Astrocyte of the cerebellum (primary cell): ENCODE results near the gene KRTAP5-2.
"Not testable (repeated sequence)": the region's sequence is repeated elsewhere in the genome, so short reads cannot be mapped to it uniquely, and the experiment has no call there.

Experiments
- DNase-seq: peaks from one replicate; pipeline ENCODE4 v3.0.0-alpha.2; 2011; ENCODE audit warnings: low read depth
- H3K4me3 ChIP-seq: 2 replicates; pipeline ENCODE4 v1.5.1; 2011; ENCODE audit warnings: mild to moderate bottlenecking, low read depth, low read length, moderate library complexity
- in situ Hi-C: cut with HindIII; loops from 2 replicates; pipeline ENCODE4 v1.10.0; 2017; ENCODE audit warnings: low sequenced_read_pairs
- TF ChIP-seq, protein P1 (sequence below): IDR thresholded peaks from 2 replicates; pipeline ENCODE4 v1.5.1; 2012; ENCODE audit warnings: low read length, low read depth, moderate library complexity, mild to moderate bottlenecking; ENCODE audit errors: missing control alignments

The KRTAP5-2 gene

DNA sequence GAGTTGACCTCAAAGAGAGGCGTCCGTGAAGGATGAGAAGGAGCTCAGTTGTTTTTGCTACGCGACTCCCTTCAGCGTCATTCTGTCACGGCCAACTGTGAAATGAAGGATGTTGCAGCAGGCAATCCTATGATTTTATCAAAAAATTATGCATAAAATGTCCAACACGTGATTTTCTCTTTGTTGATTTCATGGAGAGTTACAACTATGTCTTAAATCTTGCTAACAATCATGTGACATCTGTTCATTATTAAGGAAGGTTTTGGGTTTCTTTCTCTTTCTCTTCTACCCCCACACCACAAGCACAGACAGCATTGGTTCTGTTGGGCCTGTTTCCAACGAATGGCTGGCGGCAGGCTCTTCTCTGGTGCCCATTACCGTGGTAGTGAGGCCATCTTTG, 20.1 kb upstream of the KRTAP5-2 start:
- H3K4me3 ChIP-seq, result no peak overlapping the region
- in situ Hi-C loops, result no loop called here
- no peak for DNase-seq
- TF ChIP-seq, protein P1, sequence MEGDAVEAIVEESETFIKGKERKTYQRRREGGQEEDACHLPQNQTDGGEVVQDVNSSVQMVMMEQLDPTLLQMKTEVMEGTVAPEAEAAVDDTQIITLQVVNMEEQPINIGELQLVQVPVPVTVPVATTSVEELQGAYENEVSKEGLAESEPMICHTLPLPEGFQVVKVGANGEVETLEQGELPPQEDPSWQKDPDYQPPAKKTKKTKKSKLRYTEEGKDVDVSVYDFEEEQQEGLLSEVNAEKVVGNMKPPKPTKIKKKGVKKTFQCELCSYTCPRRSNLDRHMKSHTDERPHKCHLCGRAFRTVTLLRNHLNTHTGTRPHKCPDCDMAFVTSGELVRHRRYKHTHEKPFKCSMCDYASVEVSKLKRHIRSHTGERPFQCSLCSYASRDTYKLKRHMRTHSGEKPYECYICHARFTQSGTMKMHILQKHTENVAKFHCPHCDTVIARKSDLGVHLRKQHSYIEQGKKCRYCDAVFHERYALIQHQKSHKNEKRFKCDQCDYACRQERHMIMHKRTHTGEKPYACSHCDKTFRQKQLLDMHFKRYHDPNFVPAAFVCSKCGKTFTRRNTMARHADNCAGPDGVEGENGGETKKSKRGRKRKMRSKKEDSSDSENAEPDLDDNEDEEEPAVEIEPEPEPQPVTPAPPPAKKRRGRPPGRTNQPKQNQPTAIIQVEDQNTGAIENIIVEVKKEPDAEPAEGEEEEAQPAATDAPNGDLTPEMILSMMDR, result no peak

DNA sequence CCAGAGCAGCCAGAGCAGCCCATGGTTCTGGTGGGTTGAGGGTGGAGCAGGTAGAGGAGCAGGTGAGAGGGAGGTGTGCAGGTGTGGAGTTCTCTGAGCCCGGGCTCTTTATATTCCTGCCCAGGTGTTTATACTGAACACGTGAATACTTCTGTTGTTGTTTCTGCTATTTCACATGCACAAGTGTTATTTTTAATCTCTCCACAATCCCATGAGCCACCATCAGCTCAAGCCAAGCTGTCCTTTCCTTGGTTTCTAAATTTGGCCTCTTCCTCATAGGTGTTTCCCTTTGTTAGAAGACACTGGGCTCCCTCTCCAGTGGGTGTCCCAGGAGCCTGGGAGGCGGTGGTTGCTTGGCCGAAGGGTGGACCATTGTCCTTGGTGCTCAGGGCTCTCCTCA, 10.3 kb upstream of the KRTAP5-2 start, which contains the start of gene KRTAP5-3:
KRTAP5-3 (minus strand) TSS at position 101 of the 400 bp plus-strand sequence; CDS start at position 23, 78 bp downstream.
- no peak for DNase-seq
- in situ Hi-C loops, result no loop called here
- H3K4me3 ChIP-seq, result no peak within 1 kb of the TSS
- TF ChIP-seq, protein P1, result no peak

DNA sequence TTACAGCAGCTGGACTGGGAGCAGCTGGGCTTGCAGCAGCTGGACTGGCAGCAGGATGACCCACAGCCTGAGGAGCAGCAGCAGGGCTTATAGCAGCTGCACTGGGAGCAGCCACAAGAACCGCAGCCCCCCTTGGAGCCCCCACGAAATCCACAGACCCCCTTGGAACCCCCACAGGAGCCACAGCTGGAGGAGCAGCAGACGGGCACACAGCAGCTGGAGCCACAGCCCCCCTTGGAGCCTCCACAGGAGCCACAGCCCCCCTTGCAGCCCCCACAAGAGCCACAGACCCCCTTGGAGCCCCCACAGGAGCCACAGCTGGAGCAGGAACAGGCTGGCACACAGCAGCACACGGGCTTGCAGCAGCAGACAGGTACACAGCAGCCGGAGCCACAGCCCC, 9.8 kb upstream of the KRTAP5-2 start:
- in situ Hi-C loops, DNase-seq: not testable (repeated sequence)

DNA sequence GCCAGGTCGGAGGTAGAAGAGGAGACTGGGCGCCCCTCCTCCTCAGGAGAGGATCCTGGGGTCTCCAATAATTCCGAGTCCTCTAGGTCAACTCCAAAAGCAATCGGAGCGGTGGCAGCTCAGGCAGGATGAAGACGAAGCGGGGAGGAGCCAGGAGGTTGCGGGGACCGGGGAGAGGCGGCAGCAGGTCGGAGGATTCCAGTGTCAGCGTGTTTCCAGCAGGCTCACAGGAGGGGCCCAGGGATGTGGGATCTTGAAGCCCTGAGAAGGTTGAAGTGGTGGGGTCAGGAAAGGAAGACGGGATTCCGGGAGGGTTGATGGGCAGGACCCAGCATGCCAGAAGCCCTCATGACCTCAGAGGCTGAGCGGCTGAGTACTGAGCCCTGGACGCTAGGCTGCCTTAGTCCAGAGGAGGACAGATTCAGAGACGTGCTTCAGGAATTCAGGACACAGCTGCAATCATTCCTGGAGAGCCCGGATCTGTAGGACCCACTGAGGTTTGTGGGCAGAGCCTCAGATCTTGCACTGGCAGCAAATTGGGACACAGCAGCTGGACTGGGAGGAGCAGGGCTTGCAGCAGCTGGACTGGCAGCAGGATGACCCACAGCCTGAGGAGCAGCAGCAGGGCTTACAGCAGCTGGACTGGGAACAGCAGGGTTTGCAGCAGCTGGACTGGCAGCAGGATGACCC, 9.2 kb upstream of the KRTAP5-2 start:
- in situ Hi-C loops, DNase-seq, H3K4me3 ChIP-seq: not testable (repeated sequence)

More for the DNA sequence above, 9.8 kb upstream of the KRTAP5-2 start:
- not testable (repeated sequence) for H3K4me3 ChIP-seq

DNA sequence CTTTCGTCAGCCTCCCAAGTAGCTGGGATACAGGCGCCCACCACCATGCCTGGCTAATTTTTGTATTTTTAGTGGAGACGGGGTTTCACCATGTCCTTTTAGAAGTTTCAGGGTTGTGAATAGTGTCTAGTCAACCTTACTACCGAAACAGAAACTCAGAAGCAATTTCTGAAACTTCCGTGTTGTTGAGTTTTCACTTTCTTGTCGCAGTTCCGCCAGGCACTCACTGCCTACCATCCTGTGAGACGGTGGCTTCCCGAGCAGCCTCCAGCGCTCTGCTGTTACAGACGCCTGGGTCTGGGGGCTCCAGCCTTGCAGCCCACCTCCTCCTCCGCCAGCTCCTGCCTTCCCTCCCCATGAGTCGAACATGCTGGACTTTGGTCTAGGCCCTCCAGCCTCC, 7.8 kb upstream of the KRTAP5-2 start:
- DNase-seq, in situ Hi-C loops, H3K4me3 ChIP-seq: not testable (repeated sequence)

DNA sequence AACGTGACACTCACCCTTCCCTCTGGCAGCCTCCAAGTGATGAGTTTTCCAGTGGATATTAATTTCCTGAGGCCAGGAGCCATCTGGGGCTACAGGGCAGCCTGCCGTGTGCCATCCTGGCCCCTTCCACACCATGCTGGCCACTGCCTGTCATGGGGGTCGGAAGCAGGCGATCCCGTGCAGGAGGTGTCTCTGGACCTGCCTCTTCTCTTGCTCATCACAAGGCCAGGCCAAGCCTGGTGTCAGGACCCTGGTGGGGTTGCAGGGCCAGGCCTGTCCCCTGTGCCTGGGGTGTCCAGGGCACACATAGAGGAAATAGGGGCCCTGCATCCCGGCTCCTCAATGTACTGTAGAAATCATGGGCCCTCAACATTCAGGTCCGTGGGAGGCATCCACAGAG, 6.6 kb upstream of the KRTAP5-2 start:
- no peak overlapping the region for H3K4me3 ChIP-seq
- DNase-seq, result no peak

DNA sequence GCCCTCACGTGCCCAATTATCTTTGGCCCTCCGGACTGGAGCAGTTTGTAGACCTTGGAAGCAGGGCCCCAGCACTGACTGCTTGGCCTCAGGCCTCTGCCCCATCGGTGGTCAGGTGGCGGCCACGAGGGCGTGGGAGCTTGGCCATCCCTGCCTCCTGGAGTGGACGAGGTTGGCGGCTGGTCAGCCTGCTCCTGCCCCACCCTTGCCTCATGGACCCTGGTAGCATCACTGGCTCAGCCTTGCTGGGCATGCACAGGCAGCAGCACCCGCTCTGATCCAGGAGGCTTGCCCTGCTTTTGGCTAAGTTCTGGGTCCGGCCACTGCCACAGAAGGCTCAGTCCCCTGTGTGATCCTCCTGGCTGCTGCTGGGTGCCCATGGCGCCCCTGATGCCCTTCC, 6.1 kb upstream of the KRTAP5-2 start:
- H3K4me3 ChIP-seq, result no peak overlapping the region
- TF ChIP-seq, protein P1, result no peak
- DNase-seq, result no peak
- in situ Hi-C loops, result no loop called here

More for the DNA sequence above, 6.6 kb upstream of the KRTAP5-2 start:
- TF ChIP-seq, protein P1, result no peak
- in situ Hi-C loops, result no loop called here

DNA sequence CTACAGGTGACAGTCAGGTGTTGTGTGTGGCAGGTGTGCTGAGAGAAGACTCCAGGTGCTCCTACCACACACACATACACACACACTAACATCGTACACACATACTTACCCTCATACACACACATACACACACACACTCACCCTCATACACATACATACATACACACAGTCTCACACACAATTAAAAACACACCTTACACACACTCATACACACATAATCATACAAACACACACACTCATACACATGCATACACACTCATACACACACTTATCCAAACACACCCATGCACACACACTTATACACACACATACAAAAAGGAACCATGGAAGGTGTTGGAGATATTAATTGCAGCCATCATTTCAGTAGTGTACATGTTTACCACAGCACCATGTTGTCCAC, 5.5 kb upstream of the KRTAP5-2 start:
- in situ Hi-C loops, result no loop called here

DNA sequence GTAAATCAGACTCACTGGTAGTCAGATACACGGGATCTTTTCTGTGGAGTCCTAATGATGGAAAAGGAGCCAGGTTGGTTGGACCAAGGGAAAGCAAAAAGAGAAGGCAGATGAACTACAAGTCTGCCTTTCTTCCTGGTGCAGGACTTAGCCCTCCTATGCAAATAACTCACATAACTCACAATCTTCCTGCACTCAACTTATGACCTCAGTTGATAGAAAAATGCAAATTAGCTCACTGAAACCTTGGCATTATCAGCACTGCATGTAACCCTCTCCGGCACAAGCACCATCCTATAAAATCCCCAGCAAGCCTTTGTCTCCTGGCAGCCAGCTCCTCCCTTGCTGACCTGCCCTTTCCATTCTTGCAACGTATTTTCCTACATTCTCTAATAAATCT, 3.6 kb upstream of the KRTAP5-2 start:
- DNase-seq, in situ Hi-C loops: not testable (repeated sequence)

More for the DNA sequence above, 5.5 kb upstream of the KRTAP5-2 start:
- TF ChIP-seq, protein P1, result no peak
- H3K4me3 ChIP-seq, result no peak overlapping the region
- no peak for DNase-seq

More for the DNA sequence above, 3.6 kb upstream of the KRTAP5-2 start:
- H3K4me3 ChIP-seq, result not testable (repeated sequence)
